RWPE2 (cell line): ENCODE measurements around the gene ZFP64.
"Not testable (repeated sequence)": the region's sequence is repeated elsewhere in the genome, so short reads cannot be mapped to it uniquely, and the experiment has no call there.

Experiments
- ATAC-seq: fragments of 200-7000 bp; cut with Tn5 transposase; 3 replicates; pipeline ENCODE4 v1.9.1; 2021; ENCODE audit warnings: low read depth
- DNase-seq: peaks from one replicate; pipeline ENCODE4 v3.0.0-alpha.2; 2020; ENCODE audit warnings: low spot score
- H3K27ac ChIP-seq: fragments of 450-650 bp; 2 replicates; pipeline ENCODE4 v1.5.1; 2017; ENCODE audit warnings: mild to moderate bottlenecking; ENCODE audit not compliant: poor library complexity, severe bottlenecking
- H3K27me3 ChIP-seq: fragments of 250-450 bp; sonication (Bioruptor Pico); 2 replicates; pipeline ENCODE4 v1.5.1; 2021; ENCODE audit warnings: mild to moderate bottlenecking, moderate library complexity; ENCODE audit not compliant: insufficient read depth, poor library complexity, severe bottlenecking
- H3K36me3 ChIP-seq: fragments of 250-450 bp; sonication (Bioruptor Pico); 2 replicates; pipeline ENCODE4 v1.5.1; 2020; ENCODE audit warnings: low read depth, mild to moderate bottlenecking, moderate library complexity
- H3K4me1 ChIP-seq: fragments of 250-450 bp; sonication (Bioruptor Pico); 2 replicates; pipeline ENCODE4 v1.5.1; 2021; ENCODE audit warnings: mild to moderate bottlenecking, moderate library complexity; ENCODE audit not compliant: insufficient read depth, poor library complexity, severe bottlenecking
- H3K4me3 ChIP-seq: fragments of 250-450 bp; sonication (Bioruptor Pico); 2 replicates; pipeline ENCODE4 v1.5.1; 2021; ENCODE audit warnings: mild to moderate bottlenecking, moderate library complexity; ENCODE audit not compliant: severe bottlenecking
- H3K9me3 ChIP-seq: fragments of 250-450 bp; sonication (Bioruptor Pico); 2 replicates; pipeline ENCODE4 v1.5.1; 2021; ENCODE audit warnings: mild to moderate bottlenecking, moderate library complexity; ENCODE audit not compliant: severe bottlenecking
- TF ChIP-seq, protein P1 (sequence below): fragments of 450-650 bp; IDR thresholded peaks from one replicate; pipeline ENCODE4 v1.5.1; 2017; ENCODE audit warnings: mild to moderate bottlenecking, moderate library complexity; ENCODE audit not compliant: poor library complexity, severe bottlenecking

Gene ZFP64

GRCh38 chr20:52139986-52140385, 51.6 kb downstream of the ZFP64 start:
- H3K27me3 ChIP-seq, result no peaks in the 10 kb centered on the region
- TF ChIP-seq, protein P1, sequence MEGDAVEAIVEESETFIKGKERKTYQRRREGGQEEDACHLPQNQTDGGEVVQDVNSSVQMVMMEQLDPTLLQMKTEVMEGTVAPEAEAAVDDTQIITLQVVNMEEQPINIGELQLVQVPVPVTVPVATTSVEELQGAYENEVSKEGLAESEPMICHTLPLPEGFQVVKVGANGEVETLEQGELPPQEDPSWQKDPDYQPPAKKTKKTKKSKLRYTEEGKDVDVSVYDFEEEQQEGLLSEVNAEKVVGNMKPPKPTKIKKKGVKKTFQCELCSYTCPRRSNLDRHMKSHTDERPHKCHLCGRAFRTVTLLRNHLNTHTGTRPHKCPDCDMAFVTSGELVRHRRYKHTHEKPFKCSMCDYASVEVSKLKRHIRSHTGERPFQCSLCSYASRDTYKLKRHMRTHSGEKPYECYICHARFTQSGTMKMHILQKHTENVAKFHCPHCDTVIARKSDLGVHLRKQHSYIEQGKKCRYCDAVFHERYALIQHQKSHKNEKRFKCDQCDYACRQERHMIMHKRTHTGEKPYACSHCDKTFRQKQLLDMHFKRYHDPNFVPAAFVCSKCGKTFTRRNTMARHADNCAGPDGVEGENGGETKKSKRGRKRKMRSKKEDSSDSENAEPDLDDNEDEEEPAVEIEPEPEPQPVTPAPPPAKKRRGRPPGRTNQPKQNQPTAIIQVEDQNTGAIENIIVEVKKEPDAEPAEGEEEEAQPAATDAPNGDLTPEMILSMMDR, result no peak

DNA sequence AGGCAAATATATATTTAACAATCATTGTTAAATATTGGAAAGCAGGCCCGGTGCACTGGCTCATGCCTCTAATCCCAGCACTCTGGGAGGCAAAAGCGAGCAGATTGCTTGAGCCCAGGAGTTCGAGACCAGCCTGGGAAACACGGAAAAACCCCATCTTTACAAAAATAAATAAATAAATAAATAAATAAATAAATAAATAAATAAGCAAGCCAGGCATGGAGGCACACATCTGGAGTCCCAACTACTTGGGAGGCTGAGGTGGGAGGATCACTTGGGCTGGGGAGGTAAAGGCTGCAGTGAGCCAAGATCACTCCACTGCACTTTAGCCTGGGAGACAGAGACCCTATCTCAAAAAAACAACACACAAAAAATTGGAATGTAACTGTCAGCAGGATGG, 53.7 kb downstream of the ZFP64 start:
- no peak overlapping the region for H3K27ac ChIP-seq
- H3K4me1 ChIP-seq, result no peaks in the 10 kb centered on the region
- TF ChIP-seq, protein P1, result no peak
- DNase-seq (no peak), ATAC-seq (no peak)
- no peaks in the 10 kb centered on the region for H3K9me3 ChIP-seq
- no peak overlapping the region for H3K4me3 ChIP-seq
- no peaks in the 10 kb centered on the region for H3K27me3 ChIP-seq
- no peaks in the 10 kb centered on the region for H3K36me3 ChIP-seq

More at GRCh38 chr20:52139986-52140385, 51.6 kb downstream of the ZFP64 start:
- DNase-seq (no peak), ATAC-seq (no peak)
- Histone ChIP-seq H3K27ac (no peak overlapping the region), H3K36me3 (no peaks in the 10 kb centered on the region), H3K9me3 (no peaks in the 10 kb centered on the region), H3K4me1 (no peaks in the 10 kb centered on the region), H3K4me3 (no peak overlapping the region)

- not testable (repeated sequence) for H3K36me3 ChIP-seq, DNase-seq, H3K9me3 ChIP-seq, H3K27me3 ChIP-seq, H3K4me1 ChIP-seq, H3K27ac ChIP-seq, H3K4me3 ChIP-seq
- 0 out of 3 replicates have a peak, but pooled peaks have one; percentile 36 for ATAC-seq
Measured at GRCh38 chr20:52133714-52134113, 57.9 kb downstream of the ZFP64 start.

DNA sequence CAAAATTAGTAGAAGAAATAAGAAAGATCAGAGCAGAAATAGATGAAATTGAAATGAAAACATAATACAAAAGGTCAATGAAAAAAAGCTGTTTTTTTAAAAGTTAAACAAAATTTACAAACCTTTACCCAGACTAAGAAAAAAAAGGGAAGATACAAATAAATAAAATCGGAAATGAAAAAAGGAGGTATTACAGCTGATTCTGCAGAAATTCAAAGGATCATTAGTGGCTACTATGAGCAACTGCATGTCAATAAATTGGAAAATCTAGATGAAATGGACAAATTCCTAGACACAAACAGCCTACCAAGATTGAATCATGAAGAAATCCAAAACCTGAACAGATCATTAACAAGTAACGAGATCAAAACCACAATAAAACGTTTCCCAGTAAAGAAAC, 59.2 kb downstream of the ZFP64 start:
- TF ChIP-seq, protein P1, result no peak
- Histone ChIP-seq H3K9me3 (peaks cover 3% of the 10 kb centered on the region), H3K36me3 (no peaks in the 10 kb centered on the region), H3K27me3 (no peaks in the 10 kb centered on the region), H3K27ac (no peak overlapping the region), H3K4me3 (no peak overlapping the region), H3K4me1 (no peaks in the 10 kb centered on the region)
- DNase-seq (no peak), ATAC-seq (no peak)

GRCh38 chr20:52131048-52131643, 60.4 kb downstream of the ZFP64 start:
- no peaks in the 10 kb centered on the region for H3K27me3 ChIP-seq
- DNase-seq (no peak), ATAC-seq (no peak)
- no peak overlapping the region for H3K27ac ChIP-seq
- no peak overlapping the region for H3K4me3 ChIP-seq
- no peaks in the 10 kb centered on the region for H3K4me1 ChIP-seq
- TF ChIP-seq, protein P1, result no peak
- peaks cover 3% of the 10 kb centered on the region for H3K9me3 ChIP-seq
- no peaks in the 10 kb centered on the region for H3K36me3 ChIP-seq
